Suprapubic skin (tissue), 4 donors: ENCODE results near the gene DNAJB7. TPM values are rescaled to one million over a fixed set of nuclear protein-coding genes. Genes with fewer than 3 reads are reported as not detected.

Source experiments
- DNase-seq, 2 donors: peaks; one replicate each; pipeline ENCODE4 v3.0.0-alpha.2; 2019; ENCODE audit warnings: low spot score in 2 of 2
- H3K27ac ChIP-seq: fragments of 200-600 bp; sonication (generic); one replicate; pipeline ENCODE4 v1.5.1; 2019
- H3K27me3 ChIP-seq: fragments of 200-600 bp; sonication (generic); one replicate; pipeline ENCODE4 v1.5.1; 2019
- H3K36me3 ChIP-seq: fragments of 200-600 bp; sonication (generic); one replicate; pipeline ENCODE4 v1.5.1; 2019
- H3K4me1 ChIP-seq: fragments of 200-600 bp; sonication (generic); one replicate; pipeline ENCODE4 v1.5.1; 2019
- H3K4me3 ChIP-seq: fragments of 200-600 bp; sonication (generic); one replicate; pipeline ENCODE4 v1.5.1; 2019; ENCODE audit warnings: mild to moderate bottlenecking
- H3K9me3 ChIP-seq: fragments of 200-600 bp; sonication (generic); one replicate; pipeline ENCODE4 v1.5.1; 2019
- CTCF ChIP-seq, 2 donors: fragments of 200-600 bp in 1 of 2; fragments of 450-650 bp in 1 of 2; sonication (generic) in 1 of 2; IDR thresholded peaks; one replicate each; pipeline ENCODE4 v1.5.1; 2016 to 2019; ENCODE audit warnings: antibody characterized with exemption in 2 of 2, mild to moderate bottlenecking in 1 of 2, moderate library complexity in 1 of 2
- EP300 ChIP-seq: sonication (generic); formaldehyde crosslinking; IDR thresholded peaks from one replicate; pipeline ENCODE4 v1.6.1; 2017; ENCODE audit warnings: antibody characterized with exemption
- POLR2A ChIP-seq, 2 donors: fragments of 450-650 bp; IDR thresholded peaks; one replicate each; pipeline ENCODE4 v1.6.1; 2017; ENCODE audit warnings: antibody characterized with exemption in 2 of 2, mild to moderate bottlenecking in 2 of 2, moderate library complexity in 2 of 2
- POLR2AphosphoS5 ChIP-seq, 3 donors: sonication (generic); formaldehyde crosslinking; IDR thresholded peaks; one replicate each; pipeline ENCODE4 v1.6.1; 2017; ENCODE audit warnings: antibody characterized with exemption in 3 of 3
- WGBS: methylation state at CpG from one replicate; pipeline ENCODE4 v1.1.5; 2018; 5-methylcytosine and 5-hydroxymethylcytosine counted together
- total RNA-seq, 4 donors: library from RNA; depleted of rRNA; stranded (reverse); fragments of >200 nt; gene quantifications; one replicate each; pipeline ENCODE4 v1.1.0, GENCODE V29; 2016

The DNAJB7 gene
- total RNA-seq, 4 donors from 2014 or later: not detected

DNA sequence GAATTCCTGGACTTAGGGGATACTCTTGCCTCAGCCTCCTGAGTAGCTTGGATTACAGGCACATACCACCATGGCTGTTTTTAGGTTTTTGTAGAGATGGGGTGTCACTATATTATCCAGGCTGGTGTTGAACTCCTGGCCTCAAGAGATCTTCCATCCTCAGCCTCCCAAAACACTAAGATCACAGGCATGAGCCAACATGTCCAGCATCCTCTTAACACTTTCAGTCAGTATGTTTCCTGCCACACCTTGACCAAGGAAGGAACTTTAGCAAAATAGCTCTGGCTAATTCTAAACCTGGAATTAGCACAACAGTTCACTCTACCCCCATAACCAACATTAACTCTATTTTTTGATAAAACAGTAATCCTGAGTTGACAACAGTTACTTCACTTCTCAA, 27.2 kb upstream of the DNAJB7 start:
- Histone ChIP-seq H3K27ac (no peak overlapping the region), H3K4me3 (no peak overlapping the region), H3K27me3 (no peaks in the 10 kb centered on the region), H3K36me3 (peaks cover 70% of the 10 kb centered on the region), H3K9me3 (no peaks in the 10 kb centered on the region), H3K4me1 (no peaks in the 10 kb centered on the region)
- no peak for DNase-seq
- TF ChIP-seq CTCF (IDR thresholded peaks at IDR 0.05) (no peak), EP300 (no peak), POLR2AphosphoS5 (IDR thresholded peaks at IDR 0.05) (no peak), POLR2A (IDR thresholded peaks at IDR 0.05) (no peak)

DNA sequence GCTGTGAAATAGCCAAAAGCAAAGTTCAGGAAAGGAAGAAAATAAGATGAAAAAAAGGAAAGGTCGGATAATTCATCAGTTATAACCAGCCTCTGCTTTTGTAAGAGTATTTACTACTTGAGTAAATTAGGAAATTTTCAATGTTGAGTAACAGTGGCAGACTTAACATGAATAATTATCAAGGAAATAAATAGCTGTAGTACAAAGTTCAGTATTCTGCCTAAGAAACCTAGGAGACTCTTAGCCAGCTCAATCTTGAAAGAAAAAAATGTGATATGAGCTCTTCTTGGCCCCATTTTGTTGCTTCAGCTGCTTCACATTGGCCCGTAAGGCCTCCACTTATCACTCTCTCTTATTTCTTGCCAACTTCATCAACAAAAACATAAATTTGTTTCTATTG, 17.0 kb upstream of the DNAJB7 start:
- Histone ChIP-seq H3K36me3 (peaks cover 25% of the 10 kb centered on the region), H3K4me3 (no peak overlapping the region), H3K27ac (no peak overlapping the region), H3K9me3 (no peaks in the 10 kb centered on the region), H3K27me3 (no peaks in the 10 kb centered on the region), H3K4me1 (no peaks in the 10 kb centered on the region)
- no peak for TF ChIP-seq EP300
- no peak for TF ChIP-seq CTCF (IDR thresholded peaks at IDR 0.05)
- TF ChIP-seq POLR2AphosphoS5 (IDR thresholded peaks at IDR 0.05): no peak
- no peak for TF ChIP-seq POLR2A (IDR thresholded peaks at IDR 0.05)
- no peak for DNase-seq
- WGBS: 93% methylated on average over 2 of the region's 2 CpGs

- TF ChIP-seq EP300: no peak
- no peak for TF ChIP-seq POLR2AphosphoS5 (IDR thresholded peaks at IDR 0.05)
- no peak for TF ChIP-seq POLR2A (IDR thresholded peaks at IDR 0.05)
- TF ChIP-seq CTCF (IDR thresholded peaks at IDR 0.05): no peak
- no peaks in the 10 kb centered on the region for H3K27me3 ChIP-seq
- no peak for DNase-seq
- H3K4me1 ChIP-seq: no peaks in the 10 kb centered on the region
- H3K27ac ChIP-seq: no peak overlapping the region
- H3K36me3 ChIP-seq: peaks cover 22% of the 10 kb centered on the region
- no peaks in the 10 kb centered on the region for H3K9me3 ChIP-seq
- WGBS: 73% methylated on average over 3 of the region's 3 CpGs
- H3K4me3 ChIP-seq: no peak overlapping the region
These were observed 15.6 kb upstream of the DNAJB7 start for GRCh38 chr22:40877488-40877887.

DNA sequence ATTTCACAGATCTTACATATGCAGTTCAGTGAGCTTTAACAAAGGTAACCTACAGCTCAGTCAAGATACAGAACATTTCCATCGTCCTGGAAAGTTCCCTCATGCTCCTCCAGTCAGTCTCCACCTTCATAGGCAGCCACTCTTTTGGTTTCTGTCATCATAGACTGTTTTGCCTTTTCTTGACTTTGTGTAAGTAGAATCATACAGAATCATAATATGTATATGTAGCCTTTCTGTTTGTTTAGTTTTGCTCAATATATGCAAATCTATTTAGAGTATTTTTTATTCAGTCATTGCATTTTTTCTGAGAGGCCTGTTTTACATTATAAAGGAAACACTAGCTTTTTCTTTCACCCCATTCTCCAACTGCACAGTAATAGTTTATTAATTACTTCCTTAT, 15.0 kb upstream of the DNAJB7 start:
- peaks cover 16% of the 10 kb centered on the region for H3K36me3 ChIP-seq
- 62% methylated on average over 1 of the region's 1 CpG for WGBS
- H3K4me1 ChIP-seq: no peaks in the 10 kb centered on the region
- H3K4me3 ChIP-seq: no peak overlapping the region
- no peak for TF ChIP-seq CTCF (IDR thresholded peaks at IDR 0.05)
- no peak for TF ChIP-seq POLR2AphosphoS5 (IDR thresholded peaks at IDR 0.05)
- TF ChIP-seq EP300: no peak
- TF ChIP-seq POLR2A (IDR thresholded peaks at IDR 0.05): no peak
- no peaks in the 10 kb centered on the region for H3K27me3 ChIP-seq
- no peak for DNase-seq
- H3K9me3 ChIP-seq: no peaks in the 10 kb centered on the region
- H3K27ac ChIP-seq: no peak overlapping the region

- peaks cover 24% of the 10 kb centered on the region for H3K36me3 ChIP-seq
- no peak overlapping the region for H3K4me3 ChIP-seq
- TF ChIP-seq POLR2A (IDR thresholded peaks at IDR 0.05): no peak
- no peak for TF ChIP-seq POLR2AphosphoS5 (IDR thresholded peaks at IDR 0.05)
- no peak for TF ChIP-seq CTCF (IDR thresholded peaks at IDR 0.05)
- no peak for TF ChIP-seq EP300
- H3K27me3 ChIP-seq: no peaks in the 10 kb centered on the region
- no peak overlapping the region for H3K27ac ChIP-seq
- no peaks in the 10 kb centered on the region for H3K9me3 ChIP-seq
- no peaks in the 10 kb centered on the region for H3K4me1 ChIP-seq
- no peak for DNase-seq
- 96% methylated on average over 3 of the region's 3 CpGs for WGBS
These were observed 13.2 kb upstream of the DNAJB7 start for GRCh38 chr22:40875111-40875510.
